Adrenal gland (tissue), 5 donors: ENCODE results near the gene TEFM.

Experiments
- POLR2A ChIP-seq, 2 donors: fragments of 450-650 bp; IDR thresholded peaks; one replicate each; pipeline ENCODE4 v1.6.1; 2017; ENCODE audit warnings: antibody characterized with exemption in 2 of 2, mild to moderate bottlenecking in 2 of 2, moderate library complexity in 1 of 2
- TF ChIP-seq, protein P1 (sequence below), 6 experiments: fragments of 450-650 bp in 4 of 6; fragments of 200-600 bp in 2 of 6; sonication (generic) in 1 of 6; IDR thresholded peaks; 1 replicate in 5 of 6; 2 replicates in 1 of 6; pipeline versions ENCODE4 v1.5.1 to v1.8.0; 2016 to 2021; ENCODE audit warnings: antibody characterized with exemption in 6 of 6, mild to moderate bottlenecking in 2 of 6, moderate library complexity in 1 of 6
- donor health status: DM: no; HTN: no; CAD: no.

DNA sequence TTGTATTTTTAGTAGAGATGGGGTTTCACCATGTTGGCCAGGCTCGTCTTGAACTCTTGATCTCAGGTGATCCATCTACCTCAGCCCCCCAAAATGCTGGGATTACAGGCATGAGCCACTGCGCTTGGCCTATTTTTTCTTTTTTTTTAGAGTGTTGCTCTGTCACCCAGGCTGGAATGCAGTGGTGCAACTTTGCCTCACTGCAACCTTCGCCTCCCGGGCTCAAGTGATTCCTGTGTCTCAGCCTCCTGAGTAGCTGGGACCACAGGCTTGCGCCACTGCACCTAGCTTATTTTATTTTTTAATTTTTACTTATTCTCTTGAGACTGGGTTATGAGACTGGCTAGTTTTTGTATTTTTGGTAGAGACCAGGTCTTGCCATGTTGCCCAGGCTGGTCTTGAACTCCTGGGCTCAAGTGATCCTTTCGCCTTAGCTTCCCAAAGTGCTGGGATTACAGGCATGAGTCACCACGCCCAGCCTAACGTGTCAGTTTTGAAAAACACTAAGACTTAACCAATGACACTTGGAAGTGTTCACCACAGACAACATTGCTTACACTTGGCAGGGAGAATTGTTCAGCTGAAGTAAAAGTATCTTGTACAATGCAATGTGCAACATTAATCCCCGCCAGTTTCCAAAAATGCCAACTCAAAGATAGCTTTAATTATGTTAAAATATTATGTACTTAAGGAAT lies 47.3 kb downstream of the TEFM start:
- TF ChIP-seq, protein P1, sequence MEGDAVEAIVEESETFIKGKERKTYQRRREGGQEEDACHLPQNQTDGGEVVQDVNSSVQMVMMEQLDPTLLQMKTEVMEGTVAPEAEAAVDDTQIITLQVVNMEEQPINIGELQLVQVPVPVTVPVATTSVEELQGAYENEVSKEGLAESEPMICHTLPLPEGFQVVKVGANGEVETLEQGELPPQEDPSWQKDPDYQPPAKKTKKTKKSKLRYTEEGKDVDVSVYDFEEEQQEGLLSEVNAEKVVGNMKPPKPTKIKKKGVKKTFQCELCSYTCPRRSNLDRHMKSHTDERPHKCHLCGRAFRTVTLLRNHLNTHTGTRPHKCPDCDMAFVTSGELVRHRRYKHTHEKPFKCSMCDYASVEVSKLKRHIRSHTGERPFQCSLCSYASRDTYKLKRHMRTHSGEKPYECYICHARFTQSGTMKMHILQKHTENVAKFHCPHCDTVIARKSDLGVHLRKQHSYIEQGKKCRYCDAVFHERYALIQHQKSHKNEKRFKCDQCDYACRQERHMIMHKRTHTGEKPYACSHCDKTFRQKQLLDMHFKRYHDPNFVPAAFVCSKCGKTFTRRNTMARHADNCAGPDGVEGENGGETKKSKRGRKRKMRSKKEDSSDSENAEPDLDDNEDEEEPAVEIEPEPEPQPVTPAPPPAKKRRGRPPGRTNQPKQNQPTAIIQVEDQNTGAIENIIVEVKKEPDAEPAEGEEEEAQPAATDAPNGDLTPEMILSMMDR (IDR thresholded peaks at IDR 0.05) = no peak
- TF ChIP-seq POLR2A (IDR thresholded peaks at IDR 0.05) = no peak
